AG09309 (cell line): ENCODE measurements around the gene P3H3.
"Not testable (repeated sequence)": the region's sequence is repeated elsewhere in the genome, so short reads cannot be mapped to it uniquely, and the experiment has no call there.

Source experiments
- DNase-seq: peaks from one replicate; pipeline ENCODE4 v3.0.0-alpha.2; 2010; ENCODE audit warnings: low read depth
- H3K4me3 ChIP-seq: 2 replicates; pipeline ENCODE4 v1.5.1; 2011; ENCODE audit warnings: mild to moderate bottlenecking, low read depth, low read length, moderate library complexity; ENCODE audit not compliant: control insufficient read depth
- CTCF ChIP-seq: IDR thresholded peaks from 2 replicates; pipeline ENCODE4 v1.5.1; 2011; ENCODE audit warnings: mild to moderate bottlenecking, low read depth, low read length, inconsistent platforms; ENCODE audit not compliant: insufficient read depth, control insufficient read depth; ENCODE audit errors: missing control alignments

The P3H3 gene

GRCh38 chr12:6858799-6859198 is 30.6 kb downstream of the P3H3 start:
- no peak overlapping the region for H3K4me3 ChIP-seq
- no peak for TF ChIP-seq CTCF
- DNase-seq, result no peak

DNA sequence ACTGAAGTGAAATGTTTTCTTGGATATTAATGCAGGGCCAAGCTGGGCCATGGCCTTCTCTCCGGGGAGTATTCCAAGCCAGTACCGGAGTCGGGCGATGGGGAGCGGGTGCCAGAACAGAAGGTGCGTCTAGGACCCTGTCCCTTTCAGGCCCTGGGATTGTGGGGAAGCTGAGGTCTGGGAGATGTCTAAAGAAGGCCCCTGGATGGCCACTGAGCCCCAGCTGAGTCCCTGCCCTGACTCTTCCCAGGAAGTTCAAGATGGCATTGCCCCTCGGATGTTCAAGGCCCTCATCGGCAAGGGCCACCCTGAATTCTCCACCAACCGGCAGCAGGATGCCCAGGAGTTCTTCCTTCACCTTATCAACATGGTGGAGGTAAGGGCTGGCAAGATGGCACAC is 31.9 kb downstream of the P3H3 start:
- no peak for DNase-seq
- H3K4me3 ChIP-seq, result no peak overlapping the region
- no peak for TF ChIP-seq CTCF

DNA sequence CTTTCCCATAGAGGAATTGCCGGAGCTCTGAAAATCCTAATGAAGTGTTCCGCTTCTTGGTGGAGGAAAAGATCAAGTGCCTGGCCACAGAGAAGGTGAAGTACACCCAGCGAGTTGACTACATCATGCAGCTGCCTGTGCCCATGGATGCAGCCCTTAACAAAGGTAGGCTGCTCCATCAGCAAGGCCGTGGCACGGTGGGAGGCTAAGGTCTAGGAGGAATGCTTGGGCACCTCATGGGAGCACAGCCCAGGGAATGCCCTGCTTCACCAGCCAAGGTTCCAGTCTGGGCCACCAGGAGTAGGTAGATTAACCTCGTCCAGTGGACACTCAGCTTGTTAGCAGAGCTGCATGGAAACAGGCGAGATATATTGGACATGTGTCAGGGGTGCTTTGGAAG is 32.7 kb downstream of the P3H3 start:
- TF ChIP-seq CTCF, result no peak

GRCh38 chr12:6861391-6861790 is 33.2 kb downstream of the P3H3 start:
- no peak overlapping the region for H3K4me3 ChIP-seq
- no peak for DNase-seq
- TF ChIP-seq CTCF, result no peak

More for the DNA sequence above, 32.7 kb downstream of the P3H3 start:
- H3K4me3 ChIP-seq, result no peak overlapping the region
- DNase-seq, result no peak

- no peak for DNase-seq
- no peak overlapping the region for H3K4me3 ChIP-seq
- no peak for TF ChIP-seq CTCF
Observed at GRCh38 chr12:6863033-6863432, 34.8 kb downstream of the P3H3 start.

DNA sequence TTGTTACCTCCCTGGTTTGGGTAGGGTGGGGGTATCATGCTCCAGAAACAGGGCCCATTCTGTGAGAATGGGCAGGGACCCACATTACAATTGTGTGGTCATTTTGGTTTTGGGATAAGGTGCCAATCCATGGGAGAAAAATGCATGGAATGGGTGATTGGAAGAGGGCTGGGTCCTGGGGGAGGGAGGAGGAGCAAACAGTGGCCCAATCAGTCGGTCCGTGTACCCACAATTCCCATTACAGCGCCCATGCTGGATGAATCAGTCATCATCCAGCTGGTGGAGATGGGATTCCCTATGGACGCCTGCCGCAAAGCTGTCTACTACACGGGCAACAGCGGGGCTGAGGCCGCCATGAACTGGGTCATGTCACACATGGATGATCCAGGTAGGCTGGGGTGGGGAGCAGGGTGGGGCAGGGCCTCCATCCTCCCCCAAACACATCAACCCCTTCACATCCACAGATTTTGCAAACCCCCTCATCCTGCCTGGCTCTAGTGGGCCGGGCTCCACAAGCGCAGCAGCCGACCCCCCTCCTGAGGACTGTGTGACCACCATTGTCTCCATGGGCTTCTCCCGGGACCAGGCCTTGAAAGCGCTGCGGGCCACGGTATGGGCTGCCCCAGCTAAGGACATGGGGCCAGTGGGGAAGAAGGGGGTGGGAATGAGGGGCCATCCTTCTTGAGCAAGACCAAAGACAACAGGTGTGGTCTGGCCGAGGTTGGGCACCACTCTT is 35.5 kb downstream of the P3H3 start:
- no peak for DNase-seq
- H3K4me3 ChIP-seq, result no peak overlapping the region
- no peak for TF ChIP-seq CTCF

DNA sequence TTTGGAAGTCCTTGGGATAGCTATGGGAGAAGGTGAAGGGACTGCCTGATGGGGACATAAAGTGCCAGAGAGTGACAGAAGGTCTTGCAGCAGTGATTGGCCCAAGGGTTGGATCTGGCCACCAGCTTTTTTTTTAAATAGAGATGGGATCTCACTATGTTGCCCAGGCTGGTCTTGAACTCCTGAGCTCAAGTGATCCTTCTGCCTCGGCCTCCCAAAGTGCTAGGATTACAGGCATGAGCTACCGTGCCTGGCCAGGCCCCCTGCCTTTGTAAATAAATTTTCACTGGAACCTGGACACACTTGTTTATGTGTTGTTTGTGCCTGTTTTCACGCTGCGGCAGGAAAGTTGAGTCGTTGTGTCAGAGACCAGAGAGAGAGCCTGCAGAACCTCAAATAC is 37.1 kb downstream of the P3H3 start:
- H3K4me3 ChIP-seq, DNase-seq: not testable (repeated sequence)
